ENCODE data around the gene MRPL2. TPM values are rescaled to one million over a fixed set of nuclear protein-coding genes. Genes with fewer than 3 reads are reported as not detected.

The MRPL2 gene
- total RNA-seq, 1 experiment from 2014 or later, result 123 TPM

GRCh38 chr6:43016176-43016942, 42.9 kb downstream of the MRPL2 start:
- no peaks in the 10 kb centered on the region for H3K9me3 ChIP-seq (ENCODE audit: control insufficient read depth in 1 of 2, insufficient read depth in 1 of 2, low read depth in 1 of 2, low read length in 2 of 2)
- RAD21 ChIA-PET (ENCODE audit: low non-redundant PET in 1 of 2, low total read pairs in 2 of 2, uncharacterized antibody in 2 of 2, unreplicated experiment in 2 of 2), result no interaction called here
- no peak overlapping the region for H3K27ac ChIP-seq (ENCODE audit: low read depth, low read length)
- TF ChIP-seq SRF (IDR thresholded peaks at IDR 0.05; ENCODE audit: low read depth) (no peak), POLR2A (IDR thresholded peaks at IDR 0.05; ENCODE audit: borderline replicate concordance, extremely low read depth, insufficient read depth, insufficient read length) (no peak), ZNF274 (IDR thresholded peaks at IDR 0.05; ENCODE audit: low read depth, low read length) (no peak), EGR1 (IDR thresholded peaks at IDR 0.05; ENCODE audit: low read depth) (no peak)
- intact Hi-C loops (cut with micrococcal nuclease), result no loop called here
- POLR2A ChIA-PET, result interaction anchor here (0.7 to 1.2 kb wide), 2 partner anchors 32 to 134 kb away, joined by 3 read pairs; partner anchors contain the start of gene PPP2R5D
- DNase-seq (ENCODE audit: low read depth, low spot score), result no peak
- no peak overlapping the region for H3K9ac ChIP-seq (ENCODE audit: low read length)
- H3K36me3 ChIP-seq (ENCODE audit: control insufficient read depth in 1 of 2, insufficient read depth in 2 of 2, low read length in 2 of 2), result peaks cover 16 to 17% of the 10 kb centered on the region in 2 experiments
- peaks cover 10 to 31% of the 10 kb centered on the region in 2 experiments; a peak in 3 of 4 replicates for H3K4me1 ChIP-seq (ENCODE audit: control insufficient read depth in 1 of 2, insufficient read depth in 2 of 2, low read length in 2 of 2)
- H3K79me2 ChIP-seq (ENCODE audit: insufficient read depth, low read length), result peaks cover 50% of the 10 kb centered on the region
- no peak overlapping the region for H3K4me3 ChIP-seq (replicated peaks in 1 of 2; ENCODE audit: low read depth in 1 of 2, low read length in 2 of 2)
- H3K4me2 ChIP-seq (ENCODE audit: low read length), result no peak overlapping the region
- H4K20me1 ChIP-seq (ENCODE audit: insufficient read depth), result no peaks in the 10 kb centered on the region
- H3K27me3 ChIP-seq (ENCODE audit: insufficient read depth, low read length), result no peaks in the 10 kb centered on the region
- H3K9me2 ChIP-seq (ENCODE audit: insufficient read depth), result no peaks in the 10 kb centered on the region
- ATAC-seq, result no peak
- TSS peak; percentile 3 for BruUV-seq (replicated peaks)
- CTCF ChIA-PET, result no interaction called here
- H2AFZ ChIP-seq (ENCODE audit: low read depth, low read length, poor library complexity, severe bottlenecking), result no peak overlapping the region

GRCh38 chr6:43014434-43014909, 44.8 kb downstream of the MRPL2 start:
- peak overlapping the region; percentile 79 for H3K4me2 ChIP-seq (ENCODE audit: low read length)
- H3K27me3 ChIP-seq (ENCODE audit: insufficient read depth, low read length), result no peaks in the 10 kb centered on the region
- no peak for DNase-seq (ENCODE audit: low read depth, low spot score)
- intact Hi-C loops (cut with micrococcal nuclease), result loop anchor here (1.0 to 5.0 kb wide), 3 partner anchors 43 to 257 kb away; partner anchors contain the start of genes CNPY3, KLC4 and MRPL2
- BruUV-seq (replicated peaks), result TSS peak; percentile 67
- ChIA-PET CTCF (interaction anchor here (0.6 to 2.0 kb wide), 5 partner anchors 10 to 940 kb away, joined by 3 to 7 read pairs (median 5); partner anchors contain the start of gene PPP2R5D), RAD21 (ENCODE audit: low non-redundant PET in 1 of 2, low total read pairs in 2 of 2, uncharacterized antibody in 2 of 2, unreplicated experiment in 2 of 2) (interaction anchor here in 1 of 2 experiments (0.6 to 0.9 kb wide), 2 partner anchors 8 to 45 kb away, joined by 3 read pairs; partner anchors contain the start of genes KLC4 and MRPL2), POLR2A (interaction anchor here (0.6 to 2.0 kb wide), 11 partner anchors 10 to 130 kb away, joined by 3 to 14 read pairs (median 4); partner anchors contain the start of genes CUL7, KLC4, MRPL2 and PPP2R5D)
- H3K4me1 ChIP-seq (ENCODE audit: control insufficient read depth in 1 of 2, insufficient read depth in 2 of 2, low read length in 2 of 2), result peaks cover 7 to 20% of the 10 kb centered on the region in 2 experiments; a peak in 2 of 4 replicates
- H3K79me2 ChIP-seq (ENCODE audit: insufficient read depth, low read length), result peaks cover 46% of the 10 kb centered on the region
- peak overlapping the region; percentile 91 to 99 for H3K4me3 ChIP-seq (replicated peaks in 1 of 2; ENCODE audit: low read depth in 1 of 2, low read length in 2 of 2)
- H3K9ac ChIP-seq (ENCODE audit: low read length), result peak overlapping the region; percentile 83
- H4K20me1 ChIP-seq (ENCODE audit: insufficient read depth), result no peaks in the 10 kb centered on the region
- TF ChIP-seq YY1 (IDR thresholded peaks at IDR 0.05; ENCODE audit: extremely low read depth, insufficient replicate concordance, low read depth, low read length) (no peak), POLR2A (IDR thresholded peaks at IDR 0.05; ENCODE audit: borderline replicate concordance, extremely low read depth, insufficient read depth, insufficient read length) (peak; percentile 4), EZH2phosphoT487 (IDR thresholded peaks at IDR 0.05; ENCODE audit: borderline replicate concordance) (no peak), CTCF (IDR thresholded peaks at IDR 0.05 in 2 of 3, conservative IDR thresholded peaks at IDR 0.05 in 1 of 3; ENCODE audit: borderline replicate concordance in 1 of 3, insufficient read depth in 1 of 3, low read depth in 2 of 3, low read length in 2 of 3) (no peak), REST (IDR thresholded peaks at IDR 0.05; ENCODE audit: low read depth) (no peak)
- no peaks in the 10 kb centered on the region for H3K9me2 ChIP-seq (ENCODE audit: insufficient read depth)
- H3K36me3 ChIP-seq (ENCODE audit: control insufficient read depth in 1 of 2, insufficient read depth in 2 of 2, low read length in 2 of 2), result peaks cover 24 to 28% of the 10 kb centered on the region in 2 experiments
- ATAC-seq, result no peak; the same call in 1 of the 2 replicates
- H2AFZ ChIP-seq (ENCODE audit: low read depth, low read length, poor library complexity, severe bottlenecking), result no peak overlapping the region
- no peaks in the 10 kb centered on the region for H3K9me3 ChIP-seq (ENCODE audit: control insufficient read depth in 1 of 2, insufficient read depth in 1 of 2, low read depth in 1 of 2, low read length in 2 of 2)
- peak overlapping the region; percentile 57 for H3K27ac ChIP-seq (ENCODE audit: low read depth, low read length)

Measured in HCT116 (cell line).